Measurements from ENCODE around the gene SPATC1L.

Gene SPATC1L

GRCh38 chr21:46188226-46189212, 4.3 kb upstream of the SPATC1L start (continued):
- TF ChIP-seq PATZ1 (tag by site-specific recombination; IDR thresholded peaks at IDR 0.05) = peak; percentile 57
- no peak for TF ChIP-seq GLI2 (tag by site-specific recombination; IDR thresholded peaks at IDR 0.05; ENCODE audit: borderline replicate concordance, low read depth)
- TF ChIP-seq ZNF223 (tag by site-specific recombination; IDR thresholded peaks at IDR 0.05) = no peak
- no peak for TF ChIP-seq BCL11B (tag by site-specific recombination; IDR thresholded peaks at IDR 0.05; ENCODE audit: low read depth)
- peak; percentile 59 for TF ChIP-seq ZNF629 (tag by site-specific recombination; IDR thresholded peaks at IDR 0.05)

- Histone ChIP-seq H3K27ac (ENCODE audit: extremely low read depth, low read depth, low read length) (no peak overlapping the region), H3K36me3 (ENCODE audit: control insufficient read depth in 2 of 2, insufficient read depth in 1 of 2, low read length in 2 of 2) (peaks cover 0 to 14% of the 10 kb centered on the region in 2 experiments; a peak in 1 of 3 replicates), H3K9me3 (ENCODE audit: control insufficient read depth, insufficient read depth, low read depth, low read length) (no peaks in the 10 kb centered on the region), H3K4me3 (ENCODE audit: low read depth, low read length) (no peak overlapping the region), H3K4me1 (ENCODE audit: control insufficient read depth, insufficient read depth, low read length) (peaks cover 9% of the 10 kb centered on the region)
- POLR2A ChIA-PET = interaction anchor here (0.5 kb wide), 1 partner anchor 11 kb away, joined by 3 read pairs; no protein-coding TSS in a partner anchor
- CTCF ChIA-PET = interaction anchor here (0.6 to 2.0 kb wide), 4 partner anchors 11 to 45 kb away, joined by 4 to 8 read pairs (median 4); no protein-coding TSS in a partner anchor
- TF ChIP-seq KLF8 (tag by site-specific recombination; IDR thresholded peaks at IDR 0.05) (no peak), IKZF3 (tag by site-specific recombination; IDR thresholded peaks at IDR 0.05) (no peak), ZNF449 (tag by site-specific recombination; IDR thresholded peaks at IDR 0.05) (no peak), HIC1 (tag by site-specific recombination; IDR thresholded peaks at IDR 0.05) (no peak), SP7 (tag by site-specific recombination; IDR thresholded peaks at IDR 0.05) (no peak), REPIN1 (tag by site-specific recombination; IDR thresholded peaks at IDR 0.05; ENCODE audit: low read depth) (no peak), ZNF175 (tag by site-specific recombination; IDR thresholded peaks at IDR 0.05) (no peak)
Measured at GRCh38 chr21:46187814-46188213, 3.6 kb upstream of the SPATC1L start.

GRCh38 chr21:46187261-46187660, 3.0 kb upstream of the SPATC1L start:
- H3K9me3 ChIP-seq (ENCODE audit: control insufficient read depth, insufficient read depth, low read depth, low read length) = no peaks in the 10 kb centered on the region
- POLR2A ChIA-PET = interaction anchor here (0.5 kb wide), 1 partner anchor 11 kb away, joined by 3 read pairs; no protein-coding TSS in a partner anchor
- H3K36me3 ChIP-seq (ENCODE audit: control insufficient read depth in 2 of 2, insufficient read depth in 1 of 2, low read length in 2 of 2) = peaks cover 0 to 9% of the 10 kb centered on the region in 2 experiments; a peak in 1 of 3 replicates
- no peak overlapping the region for H3K27ac ChIP-seq (ENCODE audit: extremely low read depth, low read depth, low read length)
- CTCF ChIA-PET = interaction anchor here (0.6 to 2.0 kb wide), 3 partner anchors 11 to 44 kb away, joined by 4 to 8 read pairs (median 5); no protein-coding TSS in a partner anchor
- no peak overlapping the region for H3K4me3 ChIP-seq (ENCODE audit: low read depth, low read length)
- H3K4me1 ChIP-seq (ENCODE audit: control insufficient read depth, insufficient read depth, low read length) = peaks cover 9% of the 10 kb centered on the region
- TF ChIP-seq ZNF639 (tag by site-specific recombination; IDR thresholded peaks at IDR 0.05) (no peak), ZNF623 (tag by site-specific recombination; IDR thresholded peaks at IDR 0.05) (no peak), ZNF416 (tag by site-specific recombination; IDR thresholded peaks at IDR 0.05) (no peak), ZNF266 (tag by site-specific recombination; IDR thresholded peaks at IDR 0.05; ENCODE audit: low read depth) (no peak), ZNF341 (tag by site-specific recombination; IDR thresholded peaks at IDR 0.05; ENCODE audit: low read depth) (no peak)

All from HEK293 (cell line).